HepG2 (cell line): ENCODE results near the gene HS3ST3B1.

ENCODE experiments used
- MAFG ChIP-seq: sonication (generic); formaldehyde crosslinking; IDR thresholded peaks from 2 replicates; pipeline ENCODE4 v1.5.1; 2020; ENCODE audit warnings: mild to moderate bottlenecking, missing genetic modification reagents
- POLR2A ChIP-seq, 2 experiments: IDR thresholded peaks; 2 replicates each; pipeline ENCODE4 v1.6.1; 2011; ENCODE audit warnings: low read depth in 2 of 2, low read length in 2 of 2, mild to moderate bottlenecking in 1 of 2, moderate library complexity in 1 of 2; ENCODE audit not compliant: insufficient read depth in 1 of 2
- ZNF263 ChIP-seq: sonication (generic); formaldehyde crosslinking; IDR thresholded peaks from 2 replicates; pipeline ENCODE4 v1.4.0; 2020; ENCODE audit warnings: missing genetic modification reagents
- TF ChIP-seq, protein P1 (sequence below): sonication (generic); formaldehyde crosslinking; IDR thresholded peaks from 2 replicates; pipeline ENCODE4 v1.8.1; 2023; ENCODE audit warnings: mild to moderate bottlenecking, missing genetic modification reagents

DNA sequence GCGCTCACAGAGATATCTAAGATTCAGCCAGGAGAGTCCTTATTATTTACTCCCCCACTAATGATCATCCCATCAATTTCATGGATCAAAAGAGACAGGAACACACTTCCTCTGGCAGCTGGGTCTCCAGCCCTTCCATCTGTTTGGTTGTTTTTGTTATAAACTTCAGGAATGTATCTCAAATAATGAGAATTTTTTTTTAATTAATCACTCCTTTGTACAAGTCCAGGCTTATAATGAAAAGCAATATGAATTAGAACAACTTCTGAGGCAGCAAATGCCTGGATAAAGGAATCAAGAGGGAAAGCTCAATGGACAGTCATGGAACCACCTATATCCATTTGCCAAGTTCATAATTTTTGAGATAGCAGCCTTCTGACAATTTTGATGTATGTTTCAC lies 73.4 kb downstream of the HS3ST3B1 start:
- no peak for TF ChIP-seq MAFG
- no peak for TF ChIP-seq POLR2A (IDR thresholded peaks at IDR 0.05; ENCODE audit: insufficient read depth in 1 of 2, low read depth in 2 of 2, low read length in 2 of 2)
- TF ChIP-seq ZNF263 (CRISPR knock-in tag), result no peak
- TF ChIP-seq, protein P1, sequence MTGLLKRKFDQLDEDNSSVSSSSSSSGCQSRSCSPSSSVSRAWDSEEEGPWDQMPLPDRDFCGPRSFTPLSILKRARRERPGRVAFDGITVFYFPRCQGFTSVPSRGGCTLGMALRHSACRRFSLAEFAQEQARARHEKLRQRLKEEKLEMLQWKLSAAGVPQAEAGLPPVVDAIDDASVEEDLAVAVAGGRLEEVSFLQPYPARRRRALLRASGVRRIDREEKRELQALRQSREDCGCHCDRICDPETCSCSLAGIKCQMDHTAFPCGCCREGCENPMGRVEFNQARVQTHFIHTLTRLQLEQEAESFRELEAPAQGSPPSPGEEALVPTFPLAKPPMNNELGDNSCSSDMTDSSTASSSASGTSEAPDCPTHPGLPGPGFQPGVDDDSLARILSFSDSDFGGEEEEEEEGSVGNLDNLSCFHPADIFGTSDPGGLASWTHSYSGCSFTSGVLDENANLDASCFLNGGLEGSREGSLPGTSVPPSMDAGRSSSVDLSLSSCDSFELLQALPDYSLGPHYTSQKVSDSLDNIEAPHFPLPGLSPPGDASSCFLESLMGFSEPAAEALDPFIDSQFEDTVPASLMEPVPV (CRISPR knock-in tag), result no peak
